ENCODE results near the gene MCRIP2.

DNA sequence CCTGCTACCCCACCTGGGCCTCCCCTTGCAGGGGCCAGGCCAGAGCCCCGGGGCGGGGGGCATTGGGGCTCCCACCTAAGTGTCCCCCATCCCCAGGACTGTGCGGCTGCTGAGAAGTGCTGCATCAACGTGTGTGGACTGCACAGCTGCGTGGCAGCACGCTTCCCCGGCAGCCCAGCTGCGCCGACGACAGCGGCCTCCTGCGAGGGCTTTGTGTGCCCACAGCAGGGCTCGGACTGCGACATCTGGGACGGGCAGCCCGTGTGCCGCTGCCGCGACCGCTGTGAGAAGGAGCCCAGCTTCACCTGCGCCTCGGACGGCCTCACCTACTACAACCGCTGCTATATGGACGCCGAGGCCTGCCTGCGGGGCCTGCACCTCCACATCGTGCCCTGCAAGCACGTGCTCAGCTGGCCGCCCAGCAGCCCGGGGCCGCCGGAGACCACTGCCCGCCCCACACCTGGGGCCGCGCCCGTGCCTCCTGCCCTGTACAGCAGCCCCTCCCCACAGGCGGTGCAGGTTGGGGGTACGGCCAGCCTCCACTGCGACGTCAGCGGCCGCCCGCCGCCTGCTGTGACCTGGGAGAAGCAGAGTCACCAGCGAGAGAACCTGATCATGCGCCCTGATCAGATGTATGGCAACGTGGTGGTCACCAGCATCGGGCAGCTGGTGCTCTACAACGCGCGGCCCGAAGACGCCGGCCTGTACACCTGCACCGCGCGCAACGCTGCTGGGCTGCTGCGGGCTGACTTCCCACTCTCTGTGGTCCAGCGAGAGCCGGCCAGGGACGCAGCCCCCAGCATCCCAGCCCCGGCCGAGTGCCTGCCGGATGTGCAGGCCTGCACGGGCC lies 8.9 kb upstream of the MCRIP2 start:
- no peak for TF ChIP-seq NFIC (IDR thresholded peaks at IDR 0.05)
- no peak for TF ChIP-seq EP300 (IDR thresholded peaks at IDR 0.05; ENCODE audit: borderline replicate concordance)
- TF ChIP-seq CEBPB (IDR thresholded peaks at IDR 0.05) = no peak
- TF ChIP-seq, protein P1, sequence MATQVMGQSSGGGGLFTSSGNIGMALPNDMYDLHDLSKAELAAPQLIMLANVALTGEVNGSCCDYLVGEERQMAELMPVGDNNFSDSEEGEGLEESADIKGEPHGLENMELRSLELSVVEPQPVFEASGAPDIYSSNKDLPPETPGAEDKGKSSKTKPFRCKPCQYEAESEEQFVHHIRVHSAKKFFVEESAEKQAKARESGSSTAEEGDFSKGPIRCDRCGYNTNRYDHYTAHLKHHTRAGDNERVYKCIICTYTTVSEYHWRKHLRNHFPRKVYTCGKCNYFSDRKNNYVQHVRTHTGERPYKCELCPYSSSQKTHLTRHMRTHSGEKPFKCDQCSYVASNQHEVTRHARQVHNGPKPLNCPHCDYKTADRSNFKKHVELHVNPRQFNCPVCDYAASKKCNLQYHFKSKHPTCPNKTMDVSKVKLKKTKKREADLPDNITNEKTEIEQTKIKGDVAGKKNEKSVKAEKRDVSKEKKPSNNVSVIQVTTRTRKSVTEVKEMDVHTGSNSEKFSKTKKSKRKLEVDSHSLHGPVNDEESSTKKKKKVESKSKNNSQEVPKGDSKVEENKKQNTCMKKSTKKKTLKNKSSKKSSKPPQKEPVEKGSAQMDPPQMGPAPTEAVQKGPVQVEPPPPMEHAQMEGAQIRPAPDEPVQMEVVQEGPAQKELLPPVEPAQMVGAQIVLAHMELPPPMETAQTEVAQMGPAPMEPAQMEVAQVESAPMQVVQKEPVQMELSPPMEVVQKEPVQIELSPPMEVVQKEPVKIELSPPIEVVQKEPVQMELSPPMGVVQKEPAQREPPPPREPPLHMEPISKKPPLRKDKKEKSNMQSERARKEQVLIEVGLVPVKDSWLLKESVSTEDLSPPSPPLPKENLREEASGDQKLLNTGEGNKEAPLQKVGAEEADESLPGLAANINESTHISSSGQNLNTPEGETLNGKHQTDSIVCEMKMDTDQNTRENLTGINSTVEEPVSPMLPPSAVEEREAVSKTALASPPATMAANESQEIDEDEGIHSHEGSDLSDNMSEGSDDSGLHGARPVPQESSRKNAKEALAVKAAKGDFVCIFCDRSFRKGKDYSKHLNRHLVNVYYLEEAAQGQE (IDR thresholded peaks at IDR 0.05; ENCODE audit: low read depth) = no peak
- TF ChIP-seq, protein P2, sequence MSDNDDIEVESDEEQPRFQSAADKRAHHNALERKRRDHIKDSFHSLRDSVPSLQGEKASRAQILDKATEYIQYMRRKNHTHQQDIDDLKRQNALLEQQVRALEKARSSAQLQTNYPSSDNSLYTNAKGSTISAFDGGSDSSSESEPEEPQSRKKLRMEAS (IDR thresholded peaks at IDR 0.05) = no peak
- TF ChIP-seq TAF1 (IDR thresholded peaks at IDR 0.05; ENCODE audit: low read depth) = no peak
- TF ChIP-seq YY1 (IDR thresholded peaks at IDR 0.05; ENCODE audit: low read depth) = no peak
- no peak for TF ChIP-seq TCF12 (IDR thresholded peaks at IDR 0.05; ENCODE audit: low read depth)
- TF ChIP-seq TEAD4 (IDR thresholded peaks at IDR 0.05) = no peak
- TF ChIP-seq FOXM1 (IDR thresholded peaks at IDR 0.05; ENCODE audit: borderline replicate concordance, low read depth) = no peak
- TF ChIP-seq, protein P3, sequence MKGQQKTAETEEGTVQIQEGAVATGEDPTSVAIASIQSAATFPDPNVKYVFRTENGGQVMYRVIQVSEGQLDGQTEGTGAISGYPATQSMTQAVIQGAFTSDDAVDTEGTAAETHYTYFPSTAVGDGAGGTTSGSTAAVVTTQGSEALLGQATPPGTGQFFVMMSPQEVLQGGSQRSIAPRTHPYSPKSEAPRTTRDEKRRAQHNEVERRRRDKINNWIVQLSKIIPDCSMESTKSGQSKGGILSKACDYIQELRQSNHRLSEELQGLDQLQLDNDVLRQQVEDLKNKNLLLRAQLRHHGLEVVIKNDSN (IDR thresholded peaks at IDR 0.05) = no peak
- no peak for TF ChIP-seq RAD21 (IDR thresholded peaks at IDR 0.05; ENCODE audit: low read depth)

Data from Ishikawa (cell line).